ENCODE data around the gene AP3M1.

DNA sequence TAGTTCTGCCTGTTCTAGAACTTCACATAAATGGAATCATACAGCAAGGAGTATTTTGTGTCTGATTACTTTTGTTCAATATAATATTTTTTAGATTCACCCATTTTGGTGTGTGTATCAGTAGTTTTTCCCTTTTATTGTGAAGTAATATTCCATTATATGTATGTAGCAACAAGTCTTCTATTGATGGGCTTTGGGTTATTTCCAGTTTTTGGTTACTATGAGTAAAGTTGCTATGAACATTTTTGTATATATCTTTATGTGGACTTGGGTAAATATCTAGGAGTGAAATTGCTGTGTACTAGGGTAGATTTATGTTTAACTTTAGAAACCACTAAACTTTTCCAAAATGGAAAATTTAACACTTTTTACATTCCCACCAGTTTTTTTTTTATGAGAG is 36.0 kb upstream of the AP3M1 start:
- TF ChIP-seq, protein P1, sequence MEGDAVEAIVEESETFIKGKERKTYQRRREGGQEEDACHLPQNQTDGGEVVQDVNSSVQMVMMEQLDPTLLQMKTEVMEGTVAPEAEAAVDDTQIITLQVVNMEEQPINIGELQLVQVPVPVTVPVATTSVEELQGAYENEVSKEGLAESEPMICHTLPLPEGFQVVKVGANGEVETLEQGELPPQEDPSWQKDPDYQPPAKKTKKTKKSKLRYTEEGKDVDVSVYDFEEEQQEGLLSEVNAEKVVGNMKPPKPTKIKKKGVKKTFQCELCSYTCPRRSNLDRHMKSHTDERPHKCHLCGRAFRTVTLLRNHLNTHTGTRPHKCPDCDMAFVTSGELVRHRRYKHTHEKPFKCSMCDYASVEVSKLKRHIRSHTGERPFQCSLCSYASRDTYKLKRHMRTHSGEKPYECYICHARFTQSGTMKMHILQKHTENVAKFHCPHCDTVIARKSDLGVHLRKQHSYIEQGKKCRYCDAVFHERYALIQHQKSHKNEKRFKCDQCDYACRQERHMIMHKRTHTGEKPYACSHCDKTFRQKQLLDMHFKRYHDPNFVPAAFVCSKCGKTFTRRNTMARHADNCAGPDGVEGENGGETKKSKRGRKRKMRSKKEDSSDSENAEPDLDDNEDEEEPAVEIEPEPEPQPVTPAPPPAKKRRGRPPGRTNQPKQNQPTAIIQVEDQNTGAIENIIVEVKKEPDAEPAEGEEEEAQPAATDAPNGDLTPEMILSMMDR (IDR thresholded peaks at IDR 0.05) = no peak
- no peak for TF ChIP-seq EP300 (IDR thresholded peaks at IDR 0.05)
- TF ChIP-seq POLR2A (IDR thresholded peaks at IDR 0.05; ENCODE audit: low read depth) = no peak
